Left forelimb (tissue), 1 donor: ENCODE results near the gene PIN1.

Experiments
- DNase-seq: peaks from one replicate; pipeline ENCODE4 v3.0.0-alpha.2; 2018; ENCODE audit warnings: low spot score

The PIN1 gene

GRCh38 chr19:9891609-9892373 lies 56.7 kb downstream of the PIN1 start:
- no peak for DNase-seq
